BE2C (cell line): ENCODE results near the gene ZDHHC14.

ENCODE experiments used
- DNase-seq: peaks from one replicate; pipeline ENCODE4 v3.0.0-alpha.2; 2020
- H3K27me3 ChIP-seq: fragments of 250-450 bp; sonication (Bioruptor Pico); 2 replicates; pipeline ENCODE4 v1.5.1; 2020; ENCODE audit warnings: mild to moderate bottlenecking
- H3K36me3 ChIP-seq: fragments of 250-450 bp; sonication (Bioruptor Pico); 2 replicates; pipeline ENCODE4 v1.5.1; 2020; ENCODE audit warnings: mild to moderate bottlenecking
- H3K4me1 ChIP-seq: fragments of 250-450 bp; sonication (Bioruptor Pico); 2 replicates; pipeline ENCODE4 v1.5.1; 2020
- H3K4me3 ChIP-seq: 2 replicates; pipeline ENCODE4 v1.5.1; 2011; ENCODE audit warnings: low read depth, low read length
- H3K9me3 ChIP-seq: fragments of 250-450 bp; sonication (Bioruptor Pico); 2 replicates; pipeline ENCODE4 v1.5.1; 2020
- TF ChIP-seq, protein P1 (sequence below): IDR thresholded peaks from 2 replicates; pipeline ENCODE4 v1.5.1; 2012; ENCODE audit warnings: mild to moderate bottlenecking, low read depth, low read length

The ZDHHC14 gene

DNA sequence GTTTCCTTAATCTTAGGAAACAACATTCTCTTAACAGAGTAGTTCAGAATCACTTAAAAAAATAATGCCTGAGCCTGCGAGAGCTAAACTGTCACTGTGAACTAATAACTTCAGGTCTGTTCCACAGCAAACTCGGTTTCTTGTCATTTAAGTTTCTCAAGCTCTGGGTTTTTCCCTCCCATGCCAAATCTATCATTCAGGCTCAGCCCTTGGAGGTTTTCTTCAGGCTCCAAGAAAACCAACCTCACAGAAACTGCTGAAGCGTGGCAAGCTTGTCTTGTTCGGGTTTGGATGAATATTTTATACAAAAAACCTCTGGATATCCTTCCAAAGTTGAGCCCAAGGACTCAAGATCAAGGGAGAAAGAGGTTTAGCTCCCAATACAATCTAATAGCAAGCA is 342.4 kb downstream of the ZDHHC14 start:
- TF ChIP-seq, protein P1, sequence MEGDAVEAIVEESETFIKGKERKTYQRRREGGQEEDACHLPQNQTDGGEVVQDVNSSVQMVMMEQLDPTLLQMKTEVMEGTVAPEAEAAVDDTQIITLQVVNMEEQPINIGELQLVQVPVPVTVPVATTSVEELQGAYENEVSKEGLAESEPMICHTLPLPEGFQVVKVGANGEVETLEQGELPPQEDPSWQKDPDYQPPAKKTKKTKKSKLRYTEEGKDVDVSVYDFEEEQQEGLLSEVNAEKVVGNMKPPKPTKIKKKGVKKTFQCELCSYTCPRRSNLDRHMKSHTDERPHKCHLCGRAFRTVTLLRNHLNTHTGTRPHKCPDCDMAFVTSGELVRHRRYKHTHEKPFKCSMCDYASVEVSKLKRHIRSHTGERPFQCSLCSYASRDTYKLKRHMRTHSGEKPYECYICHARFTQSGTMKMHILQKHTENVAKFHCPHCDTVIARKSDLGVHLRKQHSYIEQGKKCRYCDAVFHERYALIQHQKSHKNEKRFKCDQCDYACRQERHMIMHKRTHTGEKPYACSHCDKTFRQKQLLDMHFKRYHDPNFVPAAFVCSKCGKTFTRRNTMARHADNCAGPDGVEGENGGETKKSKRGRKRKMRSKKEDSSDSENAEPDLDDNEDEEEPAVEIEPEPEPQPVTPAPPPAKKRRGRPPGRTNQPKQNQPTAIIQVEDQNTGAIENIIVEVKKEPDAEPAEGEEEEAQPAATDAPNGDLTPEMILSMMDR = no peak
- no peak overlapping the region for H3K4me3 ChIP-seq
- no peaks in the 10 kb centered on the region for H3K9me3 ChIP-seq
- peaks cover 22% of the 10 kb centered on the region for H3K4me1 ChIP-seq
- no peaks in the 10 kb centered on the region for H3K36me3 ChIP-seq
- no peak for DNase-seq
- no peaks in the 10 kb centered on the region for H3K27me3 ChIP-seq

DNA sequence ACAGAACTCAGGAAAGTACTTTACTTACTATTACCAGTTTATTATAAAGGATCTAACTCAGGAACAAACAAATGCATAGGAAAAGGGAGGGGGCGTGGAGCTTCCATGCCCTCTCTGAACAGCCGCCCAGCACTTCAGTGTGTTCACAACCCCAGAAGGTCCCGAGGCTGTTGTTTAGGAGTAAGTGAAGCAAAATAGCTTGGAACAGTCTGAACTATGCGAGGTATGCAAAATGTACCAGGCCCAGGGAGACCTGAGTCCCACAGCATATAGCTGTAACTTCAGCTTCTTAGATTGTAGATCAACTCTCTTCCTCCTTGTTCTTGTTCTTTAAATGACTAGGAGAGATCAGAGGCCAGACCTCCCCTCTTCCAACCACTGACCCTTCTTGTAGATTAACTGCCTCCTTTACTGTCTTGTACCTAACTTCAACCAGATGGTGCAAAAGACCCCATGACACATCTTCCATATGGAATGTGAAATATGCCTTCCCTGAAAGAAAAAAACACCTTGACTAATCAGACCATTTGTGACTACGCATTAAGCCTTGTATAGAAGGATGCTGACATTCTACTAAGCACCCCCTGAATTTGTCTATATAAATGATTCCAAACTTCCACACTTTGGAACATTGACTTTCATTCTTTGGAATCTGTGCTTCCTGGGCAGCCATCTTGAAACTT is 343.3 kb downstream of the ZDHHC14 start:
- peaks cover 19% of the 10 kb centered on the region for H3K4me1 ChIP-seq
- no peaks in the 10 kb centered on the region for H3K27me3 ChIP-seq
- no peaks in the 10 kb centered on the region for H3K9me3 ChIP-seq
- no peaks in the 10 kb centered on the region for H3K36me3 ChIP-seq
- DNase-seq = no peak
- H3K4me3 ChIP-seq = no peak overlapping the region
- TF ChIP-seq, protein P1 = no peak

DNA sequence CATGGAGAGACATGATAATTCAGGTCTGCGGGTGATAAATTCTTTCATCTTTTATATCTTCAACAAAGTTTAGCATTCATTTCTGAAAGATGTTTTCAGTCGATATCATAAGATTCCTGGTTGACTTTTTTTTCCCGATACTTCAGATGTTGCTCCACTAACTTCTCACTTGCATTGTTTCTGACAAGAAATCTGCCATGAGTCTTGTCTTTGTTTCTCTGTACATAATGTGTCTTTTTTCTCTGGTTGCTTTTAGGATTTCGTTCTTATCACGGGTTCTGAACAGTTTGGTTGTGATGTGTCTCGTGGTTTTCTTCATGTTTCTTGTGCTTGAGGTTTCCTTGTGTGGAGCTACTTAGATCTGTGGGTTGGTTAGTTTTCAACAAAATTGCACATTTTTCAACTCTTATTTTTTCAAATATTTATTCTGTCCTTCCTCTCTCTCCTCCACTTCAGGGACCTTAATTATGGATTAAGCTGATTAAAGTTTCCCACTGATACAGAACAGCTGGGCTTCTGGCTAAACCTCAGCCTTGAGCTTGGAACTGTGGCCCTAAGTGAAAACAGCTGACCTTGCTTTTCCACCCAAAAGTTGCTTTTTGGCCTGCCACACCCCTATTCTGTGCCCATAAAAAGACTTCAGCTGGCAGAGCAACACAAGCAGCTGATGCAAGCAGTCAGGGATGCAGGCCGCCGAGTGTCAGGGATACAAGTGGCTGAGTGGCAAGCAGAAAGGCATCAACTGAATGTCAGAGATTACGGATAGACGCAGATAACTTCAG is 344.2 kb downstream of the ZDHHC14 start:
- H3K4me3 ChIP-seq = no peak overlapping the region
- H3K27me3 ChIP-seq = no peaks in the 10 kb centered on the region
- no peak for DNase-seq
- H3K4me1 ChIP-seq = peaks cover 19% of the 10 kb centered on the region
- H3K9me3 ChIP-seq = no peaks in the 10 kb centered on the region
- TF ChIP-seq, protein P1 = no peak
- no peaks in the 10 kb centered on the region for H3K36me3 ChIP-seq

DNA sequence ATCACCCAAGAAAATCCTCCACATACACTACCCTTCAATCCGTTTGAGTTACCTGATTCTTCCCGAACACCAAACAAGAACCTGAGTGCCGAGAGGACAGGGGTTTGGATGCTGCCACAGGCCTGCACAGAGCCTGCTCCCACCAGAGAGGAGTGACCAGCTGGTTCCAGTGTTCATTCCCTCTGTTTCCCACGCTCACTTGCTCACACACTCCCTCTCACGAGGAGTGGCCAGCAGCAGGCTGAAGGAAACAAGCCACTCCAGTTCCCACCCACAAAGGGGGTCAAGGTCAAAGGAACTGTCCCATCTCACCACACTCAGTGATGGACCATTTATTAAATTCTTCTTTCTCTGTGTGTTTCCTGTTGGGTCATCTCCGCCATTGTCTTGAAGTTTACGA is 344.8 kb downstream of the ZDHHC14 start:
- Histone ChIP-seq H3K4me1 (peaks cover 19% of the 10 kb centered on the region), H3K4me3 (no peak overlapping the region), H3K36me3 (no peaks in the 10 kb centered on the region), H3K27me3 (no peaks in the 10 kb centered on the region), H3K9me3 (no peaks in the 10 kb centered on the region)
- TF ChIP-seq, protein P1 = no peak
- DNase-seq = no peak

DNA sequence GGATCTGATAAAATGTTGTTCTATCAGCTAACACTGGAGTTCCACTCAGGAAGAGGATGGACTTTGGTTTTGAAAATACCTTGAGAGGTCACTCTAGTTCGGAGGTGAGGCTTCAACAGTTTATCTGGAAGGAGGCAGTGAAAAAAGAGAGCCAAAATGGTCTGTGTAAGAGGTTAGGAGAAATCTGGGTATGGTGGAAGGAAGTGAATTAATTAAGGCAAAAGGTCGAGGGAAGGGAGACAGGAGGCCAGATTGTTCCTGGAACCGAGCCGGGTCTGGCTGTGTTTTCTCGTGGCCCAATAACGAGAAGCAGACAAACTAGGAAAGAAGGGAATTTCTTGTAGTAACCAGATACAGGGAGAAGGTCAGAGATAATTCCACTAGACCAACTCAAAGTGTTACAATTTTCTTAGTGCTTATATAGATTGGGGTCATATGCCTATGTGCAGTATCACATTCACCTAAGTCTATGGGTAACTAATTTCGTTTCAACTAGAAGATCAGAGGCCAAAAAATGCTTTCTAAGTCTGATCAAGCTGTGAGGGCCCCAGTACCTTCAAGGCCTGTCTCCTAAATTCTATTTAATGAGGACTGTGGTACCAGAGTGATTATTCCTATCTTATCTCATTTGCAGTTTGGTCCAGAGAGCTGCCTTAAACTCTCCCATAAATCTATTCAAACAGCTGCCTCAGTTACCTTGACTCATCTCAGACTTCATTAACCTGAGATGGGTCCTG is 346.1 kb downstream of the ZDHHC14 start:
- H3K27me3 ChIP-seq = no peaks in the 10 kb centered on the region
- H3K4me1 ChIP-seq = peaks cover 19% of the 10 kb centered on the region
- TF ChIP-seq, protein P1 = no peak
- DNase-seq = no peak
- no peaks in the 10 kb centered on the region for H3K9me3 ChIP-seq
- no peak overlapping the region for H3K4me3 ChIP-seq
- H3K36me3 ChIP-seq = no peaks in the 10 kb centered on the region
